Gastrocnemius medialis (tissue), 4 donors: ENCODE results near the gene AMACR. TPM values are rescaled to one million over a fixed set of nuclear protein-coding genes. Genes with fewer than 3 reads are reported as not detected.
"Not testable (repeated sequence)": the region's sequence is repeated elsewhere in the genome, so short reads cannot be mapped to it uniquely, and the experiment has no call there.

Source experiments
- ATAC-seq, 2 donors: fragments of 150-250 bp; one replicate each; pipeline ENCODE4 v1.9.1; 2016
- DNase-seq, 2 donors: peaks; one replicate each; pipeline ENCODE4 v3.0.0-alpha.2; 2019
- H3K27ac ChIP-seq, 4 donors: fragments of 200-600 bp; sonication (generic); 1 replicate in 1 of 4; 2 replicates in 3 of 4; pipeline ENCODE4 v1.5.1; 2016 to 2018; ENCODE audit warnings: mild to moderate bottlenecking in 2 of 4, moderate library complexity in 1 of 4
- H3K27me3 ChIP-seq, 3 donors: fragments of 200-600 bp; sonication (generic) in 2 of 3; 1 replicate in 1 of 3; 2 replicates in 2 of 3; pipeline versions ENCODE4 v1.5.1 to v1.6.0; 2016 to 2019; ENCODE audit warnings: mild to moderate bottlenecking in 1 of 3, moderate library complexity in 1 of 3
- H3K36me3 ChIP-seq, 2 donors: fragments of 200-600 bp; sonication (generic) in 1 of 2; one replicate each; pipeline ENCODE4 v1.5.1; 2017 to 2018
- H3K4me1 ChIP-seq, 2 donors: fragments of 200-600 bp; sonication (generic) in 1 of 2; one replicate each; pipeline ENCODE4 v1.5.1; 2016 to 2017; ENCODE audit warnings: mild to moderate bottlenecking in 2 of 2
- H3K4me3 ChIP-seq, 4 donors: fragments of 200-600 bp; sonication (generic) in 3 of 4; 1 replicate in 1 of 4; 2 replicates in 3 of 4; pipeline ENCODE4 v1.5.1; 2016 to 2019; ENCODE audit warnings: mild to moderate bottlenecking in 2 of 4
- H3K9me3 ChIP-seq, 3 donors: fragments of 200-600 bp; sonication (generic) in 2 of 3; 1 replicate in 1 of 3; 2 replicates in 2 of 3; pipeline ENCODE4 v1.5.1; 2016 to 2019
- CTCF ChIP-seq, 5 experiments: fragments of 450-650 bp in 3 of 5; fragments of 200-600 bp in 2 of 5; sonication (generic) in 2 of 5; IDR thresholded peaks in 4 of 5; conservative IDR thresholded peaks in 1 of 5; 1 replicate in 4 of 5; 2 replicates in 1 of 5; pipeline ENCODE4 v1.5.1; 2016 to 2019; ENCODE audit warnings: antibody characterized with exemption in 5 of 5, mild to moderate bottlenecking in 3 of 5, moderate library complexity in 3 of 5
- POLR2A ChIP-seq, 2 donors: fragments of 450-650 bp; IDR thresholded peaks; one replicate each; pipeline ENCODE4 v1.6.1; 2017; ENCODE audit warnings: antibody characterized with exemption in 2 of 2, mild to moderate bottlenecking in 2 of 2, moderate library complexity in 2 of 2
- in situ Hi-C, 4 donors: fragments of 200-750 bp; cut with MboI; loops; one replicate each; pipeline versions ENCODE4 v1.15.0 to v1.8.0; 2017; ENCODE audit warnings: low sequenced_read_pairs in 4 of 4
- intact Hi-C: fragments of 100-400 bp; cut with DNase I; formaldehyde crosslinking; loops from one replicate; pipeline ENCODE4 v1.15.1; 2023; ENCODE audit warnings: low total_unique reads
- total RNA-seq, 4 donors: library from RNA; depleted of rRNA; stranded (reverse); fragments of >200 nt; gene quantifications; one replicate each; pipeline versions ENCODE4 v1.1.0 to v1.2.3, GENCODE V29; 2016

Gene AMACR
- total RNA-seq, 4 donors from 2014 or later, result 2.5 to 15.3 (median 3.1) TPM

DNA sequence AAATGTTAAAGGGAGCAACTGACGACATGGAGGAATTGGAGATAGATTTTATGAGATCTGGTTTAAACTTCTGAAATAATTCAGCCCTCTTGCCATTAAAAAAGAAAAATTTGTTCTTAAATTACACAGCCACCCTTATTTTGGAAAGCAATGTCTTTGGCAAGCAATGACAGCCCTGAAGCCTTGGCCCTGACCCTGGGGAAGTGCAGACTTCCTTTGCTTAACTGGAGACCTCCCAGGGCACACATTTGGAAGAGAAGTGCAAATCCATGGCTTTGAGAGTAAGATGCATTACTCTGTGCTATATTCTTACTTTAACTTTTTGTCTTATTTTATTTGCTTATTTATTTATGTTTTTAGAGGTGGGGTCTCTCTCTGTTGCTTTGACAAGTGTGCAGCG, 49.7 kb downstream of the AMACR start:
- intact Hi-C loops, result no loop called here
- H3K4me1 ChIP-seq, result no peaks in the 10 kb centered on the region
- no peaks in the 10 kb centered on the region for H3K36me3 ChIP-seq
- no peaks in the 10 kb centered on the region for H3K9me3 ChIP-seq
- H3K27ac ChIP-seq, result no peak overlapping the region
- H3K4me3 ChIP-seq, result no peak overlapping the region
- ATAC-seq (no peak), DNase-seq (no peak)
- H3K27me3 ChIP-seq, result no peaks in the 10 kb centered on the region
- no peak for TF ChIP-seq CTCF (IDR thresholded peaks at IDR 0.05 in 4 of 5, conservative IDR thresholded peaks at IDR 0.05 in 1 of 5)
- no peak for TF ChIP-seq POLR2A (IDR thresholded peaks at IDR 0.05)
- in situ Hi-C loops, result no loop called here

GRCh38 chr5:33957577-33958150, 50.2 kb downstream of the AMACR start:
- intact Hi-C loops, result no loop called here
- H3K4me1 ChIP-seq, result no peaks in the 10 kb centered on the region
- no peaks in the 10 kb centered on the region for H3K27me3 ChIP-seq
- H3K27ac ChIP-seq, result no peak overlapping the region
- TF ChIP-seq POLR2A (IDR thresholded peaks at IDR 0.05) (no peak), CTCF (IDR thresholded peaks at IDR 0.05 in 4 of 5, conservative IDR thresholded peaks at IDR 0.05 in 1 of 5) (no peak)
- DNase-seq (no peak), ATAC-seq (no peak)
- no peaks in the 10 kb centered on the region for H3K36me3 ChIP-seq
- H3K4me3 ChIP-seq, result no peak overlapping the region
- in situ Hi-C loops, result no loop called here
- no peaks in the 10 kb centered on the region for H3K9me3 ChIP-seq

DNA sequence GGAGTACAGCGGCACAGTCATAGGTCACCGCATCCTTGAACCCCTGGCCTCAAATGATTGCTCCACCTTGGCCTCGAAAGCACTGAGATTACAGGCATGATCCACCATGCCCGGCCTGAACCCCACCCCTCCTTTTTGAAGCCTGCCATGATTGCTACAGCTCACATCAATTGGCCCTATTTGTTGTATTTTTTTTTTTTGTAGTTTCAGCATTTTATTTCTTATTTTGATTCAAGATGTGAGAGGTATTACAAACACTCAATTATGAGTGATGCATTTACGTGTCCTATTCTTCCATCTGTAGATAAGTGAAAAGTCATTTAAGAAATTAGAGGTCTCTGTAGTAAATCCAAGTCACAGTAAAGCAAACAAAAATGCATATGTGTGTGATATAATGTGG, 55.7 kb downstream of the AMACR start:
- in situ Hi-C loops, result not testable (repeated sequence)

GRCh38 chr5:33944543-33945132, 63.2 kb downstream of the AMACR start:
- no peak for DNase-seq
- Histone ChIP-seq H3K27ac (no peak overlapping the region), H3K9me3 (no peaks in the 10 kb centered on the region), H3K27me3 (peaks cover 0 to 16% (median 8%) of the 10 kb centered on the region in 3 donors), H3K4me3 (no peak overlapping the region), H3K4me1 (no peaks in the 10 kb centered on the region), H3K36me3 (no peaks in the 10 kb centered on the region)
- ATAC-seq, result no peak
- in situ Hi-C loops (loop anchor here in 2 of 4 donors (25.0 kb wide), 1 partner anchor 507 kb away; the partner anchor contains the start of gene TARS1 (in 2 of the 2)), intact Hi-C loops (no loop called here)
- no peak for TF ChIP-seq CTCF (IDR thresholded peaks at IDR 0.05 in 4 of 5, conservative IDR thresholded peaks at IDR 0.05 in 1 of 5)
- no peak for TF ChIP-seq POLR2A (IDR thresholded peaks at IDR 0.05)

More for the DNA sequence above, 55.7 kb downstream of the AMACR start:
- H3K4me1 ChIP-seq, DNase-seq, H3K27ac ChIP-seq, ATAC-seq, H3K27me3 ChIP-seq, H3K4me3 ChIP-seq, H3K36me3 ChIP-seq, H3K9me3 ChIP-seq, intact Hi-C loops: not testable (repeated sequence)

GRCh38 chr5:33941090-33941489, 66.8 kb downstream of the AMACR start:
- in situ Hi-C loops (loop anchor here in 2 of 4 donors (25.0 kb wide), 1 partner anchor 504 kb away; the partner anchor contains the start of gene TARS1 (in 2 of the 2)), intact Hi-C loops (no loop called here)
- Histone ChIP-seq H3K36me3 (no peaks in the 10 kb centered on the region), H3K4me3 (no peak overlapping the region), H3K27ac (no peak overlapping the region), H3K9me3 (no peaks in the 10 kb centered on the region), H3K27me3 (peaks cover 33 to 50% (median 39%) of the 10 kb centered on the region in 3 donors), H3K4me1 (peaks cover 0 to 7% of the 10 kb centered on the region in 2 donors)
- DNase-seq, result no peak
- ATAC-seq, result no peak
- no peak for TF ChIP-seq CTCF (IDR thresholded peaks at IDR 0.05 in 4 of 5, conservative IDR thresholded peaks at IDR 0.05 in 1 of 5)
- no peak for TF ChIP-seq POLR2A (IDR thresholded peaks at IDR 0.05)
